ENCODE results near the gene SET. TPM values are rescaled to one million over a fixed set of nuclear protein-coding genes. Genes with fewer than 3 reads are reported as not detected.

The SET gene
- polyA plus RNA-seq, 1 of the 3 experiments (the other 2 are of a cell fraction): 64.6 TPM

- Histone ChIP-seq H3K27ac (ENCODE audit: low read depth in 2 of 2, low read length in 1 of 2) (no peak overlapping the region), H3K9ac (no peak overlapping the region), H2AFZ (ENCODE audit: low read depth) (no peak overlapping the region), H3K4me1 (ENCODE audit: control insufficient read depth in 1 of 2, insufficient read depth in 2 of 2, low read depth in 1 of 2, low read length in 1 of 2) (no peaks in the 10 kb centered on the region), H4K20me1 (ENCODE audit: insufficient read depth) (no peaks in the 10 kb centered on the region), H3K4me2 (no peak overlapping the region), H3K9me3 (no peaks in the 10 kb centered on the region), H3K4me3 (ENCODE audit: low read depth in 2 of 2, low read length in 1 of 2) (no peak overlapping the region), H3F3A (replicated peaks; ENCODE audit: insufficient read depth) (peaks cover 3% of the 10 kb centered on the region), H3K27me3 (ENCODE audit: insufficient read depth) (no peaks in the 10 kb centered on the region), H3K36me3 (replicated peaks in 1 of 2; ENCODE audit: control insufficient read depth in 1 of 2, insufficient read depth in 2 of 2, low read length in 1 of 2) (peaks cover 0 to 3% of the 10 kb centered on the region in 2 experiments), H3K9me2 (no peaks in the 10 kb centered on the region), H3K79me2 (ENCODE audit: insufficient read depth) (no peaks in the 10 kb centered on the region)
- TF ChIP-seq SIN3A (IDR thresholded peaks at IDR 0.05; ENCODE audit: borderline replicate concordance, low read depth, low read length): no peak
- POLR2A ChIA-PET: no interaction called here
- CTCF ChIA-PET: interaction anchor here (0.7 to 1.1 kb wide), 2 partner anchors 8 to 10 kb away, joined by 3 to 5 read pairs; no protein-coding TSS in a partner anchor
- DNase-seq: no peak
- 100% methylated on average over 1 of the region's 1 CpG for WGBS (ENCODE audit: low lambda C conversion rate)
These were observed 54.4 kb downstream of the SET start for GRCh38 chr9:128743421-128743820.

Small RNAs within 50 kb of the gene (small RNA-seq; reads per million reads assigned to genes)
- gene RF00017: 0 reads per million in 7 experiments
- 0 reads per million in 7 experiments for gene RN7SL560P

Other genes starting within 250 kb of the SET start
- gene ODF2, start 233.2 kb upstream of the SET start, polyA plus RNA-seq (2012; rRNA removed): 32.7 and 35.7 TPM in 2 replicates
- gene GLE1, start 184.5 kb upstream of the SET start, polyA plus RNA-seq (2012; rRNA removed): 13.8 and 15.9 TPM in 2 replicates
- gene SPTAN1, start 136.6 kb upstream of the SET start, polyA plus RNA-seq (2012; rRNA removed): 142 and 177 TPM in 2 replicates
- 57.2 and 73.7 TPM in 2 replicates for gene DYNC2I2, start 32.4 kb upstream of the SET start, polyA plus RNA-seq (2012; rRNA removed)
- gene PKN3, start 13.3 kb downstream of the SET start, polyA plus RNA-seq (2012; rRNA removed): 5.0 and 7.8 TPM in 2 replicates
- 36.6 and 51.3 TPM in 2 replicates for gene ZDHHC12, start 34.9 kb downstream of the SET start, polyA plus RNA-seq (2012; rRNA removed)
- gene ZER1, start 82.7 kb downstream of the SET start, polyA plus RNA-seq (2012; rRNA removed): 25.4 and 30.9 TPM in 2 replicates
- 19.1 and 19.7 TPM in 2 replicates for gene TBC1D13, start 98.0 kb downstream of the SET start, polyA plus RNA-seq (2012; rRNA removed)
- gene ENDOG, start 129.3 kb downstream of the SET start, polyA plus RNA-seq (2012; rRNA removed): 22.2 and 26.6 TPM in 2 replicates
- gene SPOUT1, start 140.6 kb downstream of the SET start, polyA plus RNA-seq (2012; rRNA removed): 43.5 and 44.2 TPM in 2 replicates
- gene KYAT1, start 192.7 kb downstream of the SET start, polyA plus RNA-seq (2012; rRNA removed): 9.4 and 13.3 TPM in 2 replicates
- 28.6 and 30.4 TPM in 2 replicates for gene LRRC8A, start 192.9 kb downstream of the SET start, polyA plus RNA-seq (2012; rRNA removed)
- 0.19 TPM in 1 of 2 replicates, not detected in the other for gene PHYHD1, start 231.8 kb downstream of the SET start, polyA plus RNA-seq (2012; rRNA removed)

All from SK-N-SH (cell line).